Stimulated activated naive CD8-positive, alpha-beta T cell treated with anti-CD3 and anti-CD28 coated beads, Interleukin-15, Interleukin-2, amounts not matched to agents 100 ng/mL and 50 ng/mL, for 24 hours (primary cell): ENCODE measurements around the gene GAS6.

Source experiments
- H3K27ac Mint-ChIP-seq: one replicate; pipeline ENCODE4 v1.8.0; 2021; ENCODE audit warnings: mild to moderate bottlenecking, mixed read lengths
- H3K27me3 Mint-ChIP-seq: one replicate; pipeline ENCODE4 v1.8.0; 2021; ENCODE audit warnings: mixed read lengths
- H3K36me3 Mint-ChIP-seq: one replicate; pipeline ENCODE4 v1.8.0; 2021; ENCODE audit warnings: low read depth, mixed read lengths
- H3K4me1 Mint-ChIP-seq: one replicate; pipeline ENCODE4 v1.8.0; 2021; ENCODE audit warnings: low read depth, mixed read lengths
- H3K4me3 Mint-ChIP-seq: one replicate; pipeline ENCODE4 v1.8.0; 2021; ENCODE audit warnings: mild to moderate bottlenecking, mixed read lengths
- H3K9me3 Mint-ChIP-seq: one replicate; pipeline ENCODE4 v1.8.0; 2021; ENCODE audit warnings: mixed read lengths

GAS6 gene

DNA sequence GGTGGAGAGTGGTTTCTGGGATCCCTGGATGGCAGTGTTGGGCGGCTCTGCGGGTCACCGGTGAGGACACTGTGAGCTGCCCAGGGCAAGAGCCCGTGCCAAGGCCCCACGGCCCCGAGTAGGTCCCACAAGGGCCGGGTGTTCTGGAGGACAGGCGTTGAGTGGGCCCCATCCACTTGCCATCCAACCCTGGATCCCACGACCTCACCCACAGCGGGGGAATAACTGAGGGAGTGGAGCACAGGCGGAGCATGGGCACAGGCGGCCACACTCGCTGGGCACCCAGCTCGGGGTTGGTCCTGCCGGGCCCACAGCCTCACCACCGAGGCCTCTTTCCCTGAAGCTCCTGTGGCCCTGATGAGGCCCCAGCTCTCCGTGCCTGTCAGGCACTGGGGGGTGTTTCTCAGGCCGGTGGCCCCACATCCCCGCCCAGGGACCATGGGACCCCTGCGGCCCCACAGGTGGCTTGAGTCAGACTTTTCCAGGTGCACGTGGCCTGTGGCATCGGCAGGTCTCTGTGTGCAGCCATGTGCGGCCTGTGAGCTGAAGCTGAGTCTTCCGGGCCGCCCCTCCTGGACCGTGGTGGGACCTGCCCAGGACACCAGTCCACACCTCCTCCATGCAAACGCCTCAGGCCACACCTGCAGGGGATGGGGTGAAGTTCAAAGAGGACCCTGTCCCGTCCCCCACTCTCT lies 88.3 kb downstream of the GAS6 start:
- no peak overlapping the region for H3K27ac Mint-ChIP-seq
- H3K4me3 Mint-ChIP-seq = no peak overlapping the region
- no peaks in the 10 kb centered on the region for H3K36me3 Mint-ChIP-seq
- peaks cover 5% of the 10 kb centered on the region for H3K9me3 Mint-ChIP-seq
- H3K27me3 Mint-ChIP-seq = peaks cover 14% of the 10 kb centered on the region
- peaks cover 11% of the 10 kb centered on the region for H3K4me1 Mint-ChIP-seq

- H3K36me3 Mint-ChIP-seq = no peaks in the 10 kb centered on the region
- no peak overlapping the region for H3K27ac Mint-ChIP-seq
- H3K9me3 Mint-ChIP-seq = peaks cover 5% of the 10 kb centered on the region
- H3K27me3 Mint-ChIP-seq = peaks cover 13% of the 10 kb centered on the region
- peaks cover 11% of the 10 kb centered on the region for H3K4me1 Mint-ChIP-seq
- no peak overlapping the region for H3K4me3 Mint-ChIP-seq
These were observed 89.4 kb downstream of the GAS6 start for GRCh38 chr13:113774177-113775107.

DNA sequence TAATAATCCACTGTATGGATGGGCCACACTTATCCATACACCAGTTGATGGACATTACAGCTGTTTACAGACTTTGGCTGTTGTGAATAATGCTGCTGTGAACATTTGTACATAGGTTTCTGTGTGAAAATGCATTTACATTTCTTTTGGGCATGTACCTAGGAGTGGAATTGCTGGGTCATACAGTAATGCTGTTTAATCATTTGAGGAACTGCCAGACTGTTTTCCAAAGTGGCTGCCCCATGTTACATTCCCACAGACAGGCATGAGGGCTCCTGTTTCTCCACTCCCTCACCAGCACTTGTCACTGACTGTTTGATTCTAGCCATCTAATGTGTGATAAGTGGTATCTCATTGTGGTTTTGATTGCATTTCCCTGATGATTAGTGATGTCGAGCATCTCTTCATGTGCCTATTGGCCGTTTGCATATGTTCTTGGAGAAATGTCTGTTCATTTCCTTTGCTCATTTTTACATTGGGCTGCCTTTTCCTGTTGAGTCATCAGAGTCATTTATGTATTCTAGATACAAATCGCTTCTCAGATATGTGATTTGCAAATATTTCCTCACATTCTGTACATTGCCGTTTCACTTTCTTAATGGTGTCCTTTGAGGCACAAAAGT lies 92.1 kb downstream of the GAS6 start:
- Mint-ChIP-seq H3K9me3 (peaks cover 5% of the 10 kb centered on the region), H3K27ac (no peak overlapping the region), H3K27me3 (no peaks in the 10 kb centered on the region), H3K4me1 (peaks cover 11% of the 10 kb centered on the region), H3K4me3 (no peak overlapping the region), H3K36me3 (no peaks in the 10 kb centered on the region)

GRCh38 chr13:113770937-113771336 lies 92.9 kb downstream of the GAS6 start:
- H3K36me3 Mint-ChIP-seq = no peaks in the 10 kb centered on the region
- no peaks in the 10 kb centered on the region for H3K27me3 Mint-ChIP-seq
- H3K4me3 Mint-ChIP-seq = no peak overlapping the region
- H3K4me1 Mint-ChIP-seq = peaks cover 11% of the 10 kb centered on the region
- no peak overlapping the region for H3K27ac Mint-ChIP-seq
- H3K9me3 Mint-ChIP-seq = peaks cover 5% of the 10 kb centered on the region
